Neural progenitor cell (in vitro differentiated cells): ENCODE results near the gene CBX6.

Experiments used
- CTCF ChIP-seq: fragments of 200-600 bp; sonication (generic); IDR thresholded peaks from 2 replicates; pipeline ENCODE4 v1.5.1; 2017; ENCODE audit warnings: antibody characterized with exemption, mild to moderate bottlenecking
- EZH2phosphoT487 ChIP-seq: fragments of 200-600 bp; sonication (generic); IDR thresholded peaks from 2 replicates; pipeline ENCODE4 v1.6.1; 2017; ENCODE audit warnings: antibody characterized with exemption

GRCh38 chr22:38866399-38867123, 5.5 kb downstream of the CBX6 start:
- TF ChIP-seq EZH2phosphoT487 (no peak), CTCF (peak; percentile 8)
